Fibroblast of villous mesenchyme (primary cell): ENCODE results near the gene CRYBB3. TPM values are rescaled to one million over a fixed set of nuclear protein-coding genes. Genes with fewer than 3 reads are reported as not detected.

ENCODE experiments used
- DNase-seq: peaks from one replicate; pipeline ENCODE4 v3.0.0-alpha.2; 2010; ENCODE audit warnings: low read depth
- H3K4me3 ChIP-seq: 2 replicates; pipeline ENCODE4 v1.5.1; 2011; ENCODE audit warnings: low read depth, mild to moderate bottlenecking, low read length
- total RNA-seq: library from RNA; depleted of rRNA; stranded (reverse); fragments of >200 nt; gene quantifications from 2 replicates; pipeline ENCODE4 v1.2.3, GENCODE V29; 2012
- TF ChIP-seq, protein P1 (sequence below): IDR thresholded peaks from 2 replicates; pipeline ENCODE4 v1.5.1; 2012; ENCODE audit warnings: low read depth, mild to moderate bottlenecking, low read length; ENCODE audit not compliant: insufficient read depth

Gene CRYBB3
- total RNA-seq, 1 donor: not detected

DNA sequence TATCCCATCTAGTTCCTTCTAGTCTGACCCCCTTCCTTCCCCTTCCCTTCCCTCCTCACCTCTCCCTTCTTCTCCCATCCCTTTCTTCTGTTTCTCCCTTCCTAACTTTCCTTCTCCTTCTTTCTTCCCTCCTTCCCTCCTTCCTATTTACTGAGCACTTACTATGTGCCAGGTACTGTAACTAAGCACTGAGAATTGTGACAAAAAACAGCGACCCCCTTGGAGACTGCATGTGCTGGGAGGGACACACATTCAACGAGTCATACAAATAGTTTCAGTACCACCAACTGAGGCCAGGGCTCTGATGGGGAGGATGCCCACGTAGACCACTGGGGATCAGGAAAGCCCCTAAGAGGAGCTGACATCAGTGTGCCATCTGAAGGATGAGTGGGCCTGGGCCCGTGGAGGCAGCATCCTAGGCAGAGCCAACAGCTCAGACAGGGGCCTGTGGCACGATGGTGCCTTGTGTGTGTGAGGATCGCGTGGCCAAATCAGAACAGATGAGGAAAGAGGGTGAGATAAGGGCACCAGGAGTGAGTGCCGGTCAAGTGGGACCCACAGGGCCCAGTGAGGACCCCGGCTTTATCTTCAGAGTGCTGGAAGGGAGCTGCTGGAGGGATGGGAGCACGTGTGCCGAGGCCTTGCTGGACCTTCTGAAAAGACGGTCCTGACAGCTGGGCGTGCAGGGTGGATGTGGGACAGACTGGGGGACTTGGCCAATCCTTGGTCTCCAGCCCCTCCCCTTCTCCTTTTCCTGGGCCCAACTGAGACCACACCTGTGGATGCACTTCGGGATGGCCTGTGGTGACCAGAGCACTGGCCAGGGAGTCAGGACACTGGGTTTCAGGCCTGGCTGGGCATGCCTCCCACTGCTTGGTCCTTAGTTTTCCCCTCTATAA is 38.4 kb upstream of the CRYBB3 start:
- H3K4me3 ChIP-seq: no peak overlapping the region
- TF ChIP-seq, protein P1, sequence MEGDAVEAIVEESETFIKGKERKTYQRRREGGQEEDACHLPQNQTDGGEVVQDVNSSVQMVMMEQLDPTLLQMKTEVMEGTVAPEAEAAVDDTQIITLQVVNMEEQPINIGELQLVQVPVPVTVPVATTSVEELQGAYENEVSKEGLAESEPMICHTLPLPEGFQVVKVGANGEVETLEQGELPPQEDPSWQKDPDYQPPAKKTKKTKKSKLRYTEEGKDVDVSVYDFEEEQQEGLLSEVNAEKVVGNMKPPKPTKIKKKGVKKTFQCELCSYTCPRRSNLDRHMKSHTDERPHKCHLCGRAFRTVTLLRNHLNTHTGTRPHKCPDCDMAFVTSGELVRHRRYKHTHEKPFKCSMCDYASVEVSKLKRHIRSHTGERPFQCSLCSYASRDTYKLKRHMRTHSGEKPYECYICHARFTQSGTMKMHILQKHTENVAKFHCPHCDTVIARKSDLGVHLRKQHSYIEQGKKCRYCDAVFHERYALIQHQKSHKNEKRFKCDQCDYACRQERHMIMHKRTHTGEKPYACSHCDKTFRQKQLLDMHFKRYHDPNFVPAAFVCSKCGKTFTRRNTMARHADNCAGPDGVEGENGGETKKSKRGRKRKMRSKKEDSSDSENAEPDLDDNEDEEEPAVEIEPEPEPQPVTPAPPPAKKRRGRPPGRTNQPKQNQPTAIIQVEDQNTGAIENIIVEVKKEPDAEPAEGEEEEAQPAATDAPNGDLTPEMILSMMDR: no peak
- DNase-seq: no peak

DNA sequence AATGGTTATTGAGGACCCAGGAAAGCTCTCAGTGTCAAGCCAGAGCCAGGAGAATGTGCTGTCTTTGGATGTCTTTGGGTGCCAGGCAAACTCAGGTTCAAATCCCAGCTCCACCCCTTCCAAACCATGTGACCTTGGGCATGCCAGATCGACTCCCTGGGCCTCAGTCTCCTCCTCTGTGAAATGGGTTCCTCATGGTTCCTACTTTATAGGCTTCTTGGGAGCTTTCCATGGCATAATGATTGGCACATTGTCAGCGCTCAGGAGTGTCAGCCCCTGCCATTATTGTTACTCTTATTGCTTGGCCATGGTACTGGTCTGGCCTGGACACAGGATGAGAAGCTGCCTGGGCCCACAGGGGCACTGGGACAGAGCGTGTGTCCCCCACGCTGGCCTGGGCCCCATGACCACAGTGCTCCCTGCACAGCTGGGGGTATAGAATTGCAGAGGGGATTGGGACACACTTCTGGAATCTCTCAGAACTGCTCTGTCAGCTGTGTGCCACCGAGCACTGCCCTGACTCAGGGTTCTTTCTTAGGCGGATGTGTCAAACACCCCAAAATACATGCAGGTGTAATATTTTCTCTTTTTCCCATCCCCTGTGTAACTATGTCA is 37.6 kb upstream of the CRYBB3 start:
- TF ChIP-seq, protein P1: no peak
- H3K4me3 ChIP-seq: no peak overlapping the region
- no peak for DNase-seq

DNA sequence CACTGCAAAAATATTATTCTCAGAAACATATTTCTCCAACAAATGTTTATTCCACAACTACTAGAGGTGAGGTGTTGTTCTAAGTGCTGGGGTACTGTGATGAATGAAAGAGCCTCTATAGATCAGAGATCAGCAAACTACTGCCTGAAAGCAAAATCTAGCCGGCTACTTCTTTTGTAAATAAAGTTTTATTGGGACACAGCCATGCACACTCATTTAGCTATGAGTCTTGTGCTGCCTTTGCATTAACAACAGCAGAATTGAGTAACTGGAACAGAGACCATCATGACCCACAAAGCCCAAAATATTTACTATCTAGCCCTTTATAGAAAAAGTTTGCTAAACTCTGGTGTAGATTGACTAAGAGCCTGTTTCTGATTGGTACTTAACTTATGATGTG is 37.1 kb upstream of the CRYBB3 start:
- no peak overlapping the region for H3K4me3 ChIP-seq
- TF ChIP-seq, protein P1: no peak
- DNase-seq: no peak

DNA sequence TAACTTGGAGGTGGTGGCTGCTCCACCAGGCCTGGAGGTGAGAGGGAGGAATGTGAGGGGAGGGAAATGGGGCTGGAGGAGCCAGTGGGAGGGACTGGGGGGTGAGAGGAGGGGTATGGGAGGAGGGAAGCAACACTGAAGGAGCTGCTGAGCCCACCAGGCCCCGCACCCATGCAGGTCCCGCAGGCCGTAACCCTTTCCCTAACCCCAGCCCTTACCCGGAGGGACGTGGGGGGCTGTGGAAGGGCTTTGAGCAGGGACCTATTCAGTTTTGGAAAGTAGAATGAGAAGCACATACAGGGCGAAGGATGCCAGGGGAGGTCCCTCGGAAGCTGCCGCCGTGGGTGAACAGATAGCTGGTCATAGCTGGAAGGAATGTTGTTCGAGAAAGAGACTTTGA is 33.9 kb upstream of the CRYBB3 start:
- H3K4me3 ChIP-seq: no peak overlapping the region
- DNase-seq: no peak
- TF ChIP-seq, protein P1: no peak

DNA sequence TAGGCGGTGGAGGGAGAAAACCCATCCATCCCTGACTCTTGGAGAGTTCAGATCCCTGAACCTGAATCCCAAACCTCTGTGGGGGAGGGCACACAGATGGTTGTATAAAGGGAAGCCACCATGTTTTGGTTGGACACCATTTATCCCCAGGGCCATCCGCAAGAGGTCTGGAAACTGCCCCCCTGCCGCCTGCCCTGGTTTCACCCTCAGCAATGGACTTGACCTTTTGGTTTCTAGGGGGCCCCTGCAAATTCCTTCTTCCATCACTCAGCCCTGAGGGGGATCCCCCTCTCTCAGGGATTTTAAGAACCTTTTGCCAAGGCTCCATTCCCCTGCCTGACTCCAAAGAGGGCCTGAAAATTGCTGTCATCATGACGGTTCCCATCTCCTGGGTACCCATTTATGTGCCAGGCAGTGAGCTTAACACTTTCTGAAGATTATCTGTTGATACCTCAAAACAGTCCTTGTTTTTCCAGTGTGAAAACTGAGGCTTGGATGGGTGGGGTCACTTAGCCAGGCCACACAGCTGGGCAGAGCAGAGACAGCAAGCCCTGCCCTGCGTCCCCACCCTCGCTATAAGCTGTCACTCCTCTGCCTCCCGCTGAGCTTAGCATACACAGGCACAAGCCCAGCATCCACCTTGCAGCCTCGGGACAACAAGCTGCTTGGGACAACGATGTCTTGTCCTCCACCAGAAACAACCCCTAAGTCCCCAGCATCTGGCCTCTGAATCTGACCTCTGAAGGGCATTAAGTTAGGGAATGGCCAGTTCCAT is 33.2 kb upstream of the CRYBB3 start:
- no peak overlapping the region for H3K4me3 ChIP-seq
- TF ChIP-seq, protein P1: no peak
- DNase-seq: no peak

DNA sequence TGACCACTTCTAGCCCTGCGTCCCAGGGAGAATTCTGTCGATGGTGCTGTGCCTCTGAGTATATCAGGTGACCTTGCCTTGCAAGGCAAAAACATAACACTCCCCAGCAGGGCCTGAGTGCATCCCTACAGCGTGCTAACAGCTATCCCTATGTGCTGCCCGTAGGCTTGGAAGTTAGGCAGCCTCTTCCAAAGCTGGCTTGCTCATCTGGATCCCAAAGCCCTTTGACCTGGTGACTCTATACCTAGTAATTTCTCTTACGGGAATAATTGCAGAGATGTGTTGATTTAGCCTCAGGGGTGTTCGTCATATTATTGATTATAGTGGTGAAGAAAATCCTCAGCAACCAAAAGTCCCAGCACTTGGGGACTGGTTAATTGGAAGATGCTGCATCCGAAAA is 32.6 kb upstream of the CRYBB3 start:
- no peak overlapping the region for H3K4me3 ChIP-seq
- no peak for DNase-seq
- TF ChIP-seq, protein P1: no peak
